ENCODE data around the gene MYL3.

MYL3 gene

GRCh38 chr3:46868948-46869347, 5.7 kb upstream of the MYL3 start:
- ChIA-PET POLR2A (interaction anchor here (0.6 kb wide), 1 partner anchor 510 kb away, joined by 5 read pairs; no protein-coding TSS in a partner anchor), CTCF (interaction anchor here (0.8 kb wide), 1 partner anchor 10 kb away, joined by 3 read pairs; no protein-coding TSS in a partner anchor)
- TF ChIP-seq, protein P1, sequence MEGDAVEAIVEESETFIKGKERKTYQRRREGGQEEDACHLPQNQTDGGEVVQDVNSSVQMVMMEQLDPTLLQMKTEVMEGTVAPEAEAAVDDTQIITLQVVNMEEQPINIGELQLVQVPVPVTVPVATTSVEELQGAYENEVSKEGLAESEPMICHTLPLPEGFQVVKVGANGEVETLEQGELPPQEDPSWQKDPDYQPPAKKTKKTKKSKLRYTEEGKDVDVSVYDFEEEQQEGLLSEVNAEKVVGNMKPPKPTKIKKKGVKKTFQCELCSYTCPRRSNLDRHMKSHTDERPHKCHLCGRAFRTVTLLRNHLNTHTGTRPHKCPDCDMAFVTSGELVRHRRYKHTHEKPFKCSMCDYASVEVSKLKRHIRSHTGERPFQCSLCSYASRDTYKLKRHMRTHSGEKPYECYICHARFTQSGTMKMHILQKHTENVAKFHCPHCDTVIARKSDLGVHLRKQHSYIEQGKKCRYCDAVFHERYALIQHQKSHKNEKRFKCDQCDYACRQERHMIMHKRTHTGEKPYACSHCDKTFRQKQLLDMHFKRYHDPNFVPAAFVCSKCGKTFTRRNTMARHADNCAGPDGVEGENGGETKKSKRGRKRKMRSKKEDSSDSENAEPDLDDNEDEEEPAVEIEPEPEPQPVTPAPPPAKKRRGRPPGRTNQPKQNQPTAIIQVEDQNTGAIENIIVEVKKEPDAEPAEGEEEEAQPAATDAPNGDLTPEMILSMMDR (IDR thresholded peaks at IDR 0.05; ENCODE audit: control extremely low read depth, extremely low read depth, low read depth, missing control alignments) = no peak
- DNase-seq (ENCODE audit: extremely low spot score) = no peak

GRCh38 chr3:46868287-46868686, 5.0 kb upstream of the MYL3 start:
- CTCF ChIA-PET = interaction anchor here (1.0 to 3.0 kb wide), 9 partner anchors 8 to 163 kb away, joined by 3 to 19 read pairs (median 7); no protein-coding TSS in a partner anchor
- DNase-seq (ENCODE audit: extremely low spot score) = no peak
- POLR2A ChIA-PET = interaction anchor here (0.6 kb wide), 1 partner anchor 510 kb away, joined by 5 read pairs; no protein-coding TSS in a partner anchor
- TF ChIP-seq, protein P1 (IDR thresholded peaks at IDR 0.05; ENCODE audit: control extremely low read depth, extremely low read depth, low read depth, missing control alignments) = no peak

GRCh38 chr3:46867550-46867898, 4.3 kb upstream of the MYL3 start:
- DNase-seq (ENCODE audit: extremely low spot score) = no peak
- ChIA-PET CTCF (interaction anchor here (0.7 to 3.0 kb wide), 26 partner anchors 8 to 502 kb away, joined by 3 to 19 read pairs (median 4); partner anchors contain the start of gene PTH1R), POLR2A (no interaction called here)
- TF ChIP-seq, protein P1 (IDR thresholded peaks at IDR 0.05; ENCODE audit: control extremely low read depth, extremely low read depth, low read depth, missing control alignments) = no peak

- DNase-seq (ENCODE audit: extremely low spot score) = peak; percentile 87
- ChIA-PET CTCF (interaction anchor here (0.7 to 3.0 kb wide), 32 partner anchors 8 to 502 kb away, joined by 3 to 19 read pairs (median 4); partner anchors contain the start of gene PTH1R), POLR2A (no interaction called here)
- TF ChIP-seq, protein P1 (IDR thresholded peaks at IDR 0.05; ENCODE audit: control extremely low read depth, extremely low read depth, low read depth, missing control alignments) = peak; percentile 96
Observed at GRCh38 chr3:46866720-46867549, 3.7 kb upstream of the MYL3 start.

DNA sequence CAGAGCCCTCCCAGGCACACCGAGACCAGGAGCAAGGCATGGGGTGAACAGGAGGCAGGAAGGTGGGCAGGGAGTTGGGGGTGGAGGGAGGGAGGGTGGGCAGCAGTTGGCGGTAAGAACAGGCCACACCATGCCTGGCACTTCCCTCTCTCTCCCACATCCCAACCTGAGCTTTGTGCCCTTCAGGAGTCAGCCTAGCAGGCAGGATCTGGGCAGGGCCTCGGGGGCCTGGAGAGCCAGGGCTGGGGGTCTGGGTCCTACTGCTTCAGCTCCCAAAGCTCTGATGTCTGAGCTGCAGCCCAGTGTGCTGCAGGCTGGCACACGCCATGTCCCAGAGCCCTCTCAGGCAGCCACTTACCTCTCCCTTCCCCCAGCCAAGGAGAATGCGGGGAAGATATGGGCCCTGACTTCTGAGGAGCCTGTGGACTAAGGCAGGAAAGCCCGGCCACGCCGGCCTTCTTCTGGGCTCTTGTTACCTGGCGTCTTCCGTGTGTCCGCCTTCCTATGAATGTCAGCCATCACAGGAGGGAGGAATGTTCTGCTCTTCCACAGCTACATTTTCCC, 2.9 kb upstream of the MYL3 start:
- CTCF ChIA-PET = interaction anchor here (1.0 to 3.0 kb wide), 14 partner anchors 10 to 458 kb away, joined by 3 to 19 read pairs (median 8); no protein-coding TSS in a partner anchor
- no peak for DNase-seq (ENCODE audit: extremely low spot score)
- TF ChIP-seq, protein P1 (IDR thresholded peaks at IDR 0.05; ENCODE audit: control extremely low read depth, extremely low read depth, low read depth, missing control alignments) = no peak
- POLR2A ChIA-PET = no interaction called here

DNA sequence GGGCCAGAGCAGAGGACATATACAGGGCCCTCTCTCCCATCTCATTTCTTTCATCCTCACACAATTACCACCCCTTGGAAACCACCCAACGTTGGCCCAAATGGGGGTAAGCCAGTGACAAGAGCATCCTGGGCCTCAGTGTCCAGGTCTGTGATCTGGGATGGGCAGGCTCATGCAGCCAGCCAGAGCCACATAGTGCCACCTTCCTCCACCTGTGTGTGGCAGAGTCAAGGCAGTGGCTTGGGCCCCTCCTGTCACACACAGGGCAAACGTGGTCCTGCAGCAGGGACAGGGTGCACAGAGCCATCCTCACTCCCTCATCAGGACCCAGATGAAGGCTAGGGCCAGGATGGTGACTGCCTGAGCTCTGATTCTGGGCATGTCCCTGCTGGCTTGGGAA, 2.3 kb upstream of the MYL3 start:
- ChIA-PET CTCF (interaction anchor here (1.7 to 3.0 kb wide), 7 partner anchors 14 to 169 kb away, joined by 5 to 19 read pairs (median 11); no protein-coding TSS in a partner anchor), POLR2A (no interaction called here)
- DNase-seq (ENCODE audit: extremely low spot score) = no peak
- TF ChIP-seq, protein P1 (IDR thresholded peaks at IDR 0.05; ENCODE audit: control extremely low read depth, extremely low read depth, low read depth, missing control alignments) = no peak
